Measurements from ENCODE around the gene OSBPL5.

OSBPL5 gene

DNA sequence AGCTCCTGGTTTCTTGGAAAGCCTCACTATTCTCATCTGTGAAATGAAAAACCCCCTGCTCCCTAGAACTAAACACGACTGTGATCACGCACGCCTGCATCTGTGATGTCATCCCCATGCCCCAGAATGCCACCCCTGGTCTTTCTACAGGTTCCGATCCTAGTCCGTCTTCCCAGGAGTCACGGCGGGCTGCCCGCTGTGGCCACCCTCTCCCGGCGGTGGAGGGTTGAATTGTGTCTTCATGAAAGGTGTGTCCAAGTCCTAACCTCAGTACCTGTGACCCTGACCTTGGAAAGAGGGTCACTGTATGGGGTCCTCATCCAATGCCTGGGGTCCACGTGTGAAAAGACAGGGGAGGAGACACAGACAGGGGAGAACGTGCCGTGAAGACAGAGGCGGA is 14.4 kb downstream of the OSBPL5 start:
- in situ Hi-C loops (cut with MboI; ENCODE audit: low sequenced_read_pairs): no loop called here

- in situ Hi-C loops (cut with MboI; ENCODE audit: low sequenced_read_pairs): no loop called here
Measured at GRCh38 chr11:3149852-3150188, 15.3 kb downstream of the OSBPL5 start.

GRCh38 chr11:3148990-3149851 is 15.9 kb downstream of the OSBPL5 start:
- in situ Hi-C loops (cut with MboI; ENCODE audit: low sequenced_read_pairs): no loop called here

DNA sequence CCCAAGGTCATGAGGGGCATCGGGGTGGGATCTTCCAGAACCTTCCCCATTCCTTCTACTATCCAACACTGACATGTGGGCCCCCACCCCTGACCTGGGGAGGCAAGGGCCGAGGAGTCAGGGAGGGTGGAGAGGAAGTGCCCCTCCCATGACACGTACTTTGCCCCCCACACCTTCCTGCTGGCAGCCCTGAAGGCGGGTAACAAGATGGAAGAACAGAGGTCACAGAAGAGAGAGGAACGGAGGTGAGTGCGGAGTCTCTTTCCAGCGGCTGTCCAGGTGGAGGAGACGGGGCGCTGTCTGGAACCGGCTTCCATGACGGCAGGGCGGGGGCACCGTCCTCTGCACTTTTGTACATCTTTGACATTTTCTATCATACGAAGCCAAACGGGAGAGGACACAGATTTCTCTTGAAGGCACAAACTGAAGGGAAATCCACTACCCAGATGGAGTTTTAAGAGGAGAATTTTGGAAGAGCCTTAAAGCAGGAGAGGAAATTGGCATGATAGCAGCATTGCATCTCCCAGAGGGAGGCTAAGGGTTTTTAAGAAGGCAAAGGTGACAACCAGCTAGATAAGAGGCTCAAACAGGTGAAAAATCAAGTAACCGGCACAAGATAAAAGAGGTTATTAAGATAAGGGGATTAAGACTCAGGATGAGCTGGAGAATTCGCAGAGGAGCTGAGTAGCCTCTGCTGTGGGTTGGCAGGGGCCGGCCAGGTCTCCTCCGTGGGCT is 16.7 kb downstream of the OSBPL5 start:
- in situ Hi-C loops (cut with MboI; ENCODE audit: low sequenced_read_pairs): no loop called here

DNA sequence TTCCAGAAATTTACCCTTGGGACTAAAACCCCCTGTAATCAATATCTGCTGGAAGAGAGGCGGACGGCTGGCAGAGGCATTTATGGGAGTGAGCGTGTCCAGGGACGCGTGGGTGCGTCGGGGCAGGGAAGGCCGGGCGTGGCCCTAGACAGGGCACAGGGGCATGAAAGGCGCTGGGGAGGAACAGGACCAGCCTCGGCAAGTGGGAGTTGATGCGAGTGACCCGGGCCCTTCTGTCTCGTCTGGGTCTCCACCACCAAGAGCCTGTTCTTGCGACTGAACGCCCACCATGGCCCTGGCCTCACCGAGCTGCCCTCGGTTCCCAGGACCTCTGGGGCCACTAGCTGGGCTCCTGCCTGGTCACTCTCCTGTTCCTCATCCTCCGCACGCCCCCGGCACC is 17.5 kb downstream of the OSBPL5 start:
- in situ Hi-C loops (cut with MboI; ENCODE audit: low sequenced_read_pairs): no loop called here

DNA sequence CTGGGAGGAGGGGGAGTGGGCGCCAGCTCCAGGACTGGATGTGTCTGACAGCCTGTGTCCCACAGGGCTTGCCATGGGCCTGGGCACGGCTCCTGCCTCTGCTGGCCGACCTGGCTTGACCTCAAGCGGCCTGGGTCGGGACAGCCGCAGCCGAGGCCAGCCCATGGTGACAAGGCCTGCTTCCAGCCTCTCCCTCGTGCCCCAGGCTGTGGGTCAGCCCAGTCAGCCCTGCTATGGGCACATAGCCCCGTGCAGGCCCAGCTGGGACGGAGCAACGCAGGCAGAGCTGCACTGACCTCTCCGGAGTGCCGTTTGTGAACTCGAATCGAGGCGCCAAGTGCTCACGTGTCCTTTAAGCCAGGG is 17.9 kb downstream of the OSBPL5 start:
- in situ Hi-C loops (cut with MboI; ENCODE audit: low sequenced_read_pairs): no loop called here

GRCh38 chr11:3146612-3147256 is 18.4 kb downstream of the OSBPL5 start:
- in situ Hi-C loops (cut with MboI; ENCODE audit: low sequenced_read_pairs): no loop called here

- in situ Hi-C loops (cut with MboI; ENCODE audit: low sequenced_read_pairs): no loop called here
Measured at GRCh38 chr11:3145206-3145520, 19.9 kb downstream of the OSBPL5 start.

- in situ Hi-C loops (cut with MboI; ENCODE audit: low sequenced_read_pairs): no loop called here
Measured at GRCh38 chr11:3144296-3145205, 20.6 kb downstream of the OSBPL5 start.

GRCh38 chr11:3143136-3143880 is 21.8 kb downstream of the OSBPL5 start:
- in situ Hi-C loops (cut with MboI; ENCODE audit: low sequenced_read_pairs): no loop called here

DNA sequence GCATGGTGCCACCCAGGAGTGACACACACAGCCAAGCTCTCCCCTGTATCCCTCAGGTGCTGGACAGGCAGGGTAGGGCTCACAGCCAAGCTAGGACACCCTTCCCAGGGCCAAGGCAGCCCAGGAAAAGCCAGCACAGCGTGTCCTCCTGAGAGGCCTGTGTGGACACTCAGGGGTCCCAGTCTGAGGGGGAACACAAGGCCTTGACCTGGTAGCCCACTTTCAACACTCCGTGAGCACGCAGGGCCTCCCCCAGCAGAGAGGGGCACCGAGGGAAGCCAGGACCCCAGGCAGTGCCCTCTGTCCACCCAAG is 24.9 kb downstream of the OSBPL5 start:
- in situ Hi-C loops (cut with MboI; ENCODE audit: low sequenced_read_pairs): no loop called here

DNA sequence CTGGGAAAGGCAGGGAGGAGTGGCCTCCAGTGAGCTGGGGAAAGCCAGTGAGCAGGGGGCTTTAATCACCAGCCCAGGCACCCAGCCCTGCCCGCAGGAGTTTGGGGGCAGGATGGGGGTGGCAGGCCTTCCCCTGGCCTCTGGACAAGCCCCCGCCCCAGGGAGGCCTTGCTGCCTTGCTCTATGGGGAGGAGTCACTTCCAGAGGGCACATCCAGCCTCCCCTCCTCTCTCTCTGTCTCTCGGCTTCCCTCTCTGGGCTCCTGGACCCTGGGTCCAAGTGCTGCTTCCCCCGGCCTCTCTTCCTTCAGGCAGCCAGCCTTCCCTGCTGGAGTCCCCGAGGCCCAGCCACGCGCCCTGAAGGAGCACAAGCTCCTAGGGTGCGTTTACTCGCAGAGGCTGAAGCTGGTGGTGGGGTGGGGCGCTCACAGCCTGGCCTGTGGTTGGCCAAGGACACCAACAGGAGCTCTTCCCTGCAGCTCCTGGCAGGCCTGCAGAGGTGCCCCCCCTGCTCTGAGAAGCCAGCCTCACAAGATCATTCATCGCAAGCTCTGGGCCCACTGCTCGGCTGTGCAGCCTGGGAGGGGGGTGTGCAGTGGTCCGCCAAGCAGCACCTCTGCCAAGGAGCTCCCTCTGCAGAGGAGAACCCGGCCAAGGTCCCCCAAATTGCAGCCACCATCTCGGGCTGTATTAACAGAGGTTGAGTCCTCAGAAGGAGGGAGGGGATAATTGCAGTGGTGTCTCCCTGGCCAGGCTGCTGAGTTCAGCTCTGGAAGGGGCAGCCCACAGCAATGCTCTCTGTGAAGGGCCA is 25.4 kb downstream of the OSBPL5 start:
- in situ Hi-C loops (cut with MboI; ENCODE audit: low sequenced_read_pairs): no loop called here

- in situ Hi-C loops (cut with MboI; ENCODE audit: low sequenced_read_pairs): no loop called here
Measured at GRCh38 chr11:3139086-3139440, 26.0 kb downstream of the OSBPL5 start.

DNA sequence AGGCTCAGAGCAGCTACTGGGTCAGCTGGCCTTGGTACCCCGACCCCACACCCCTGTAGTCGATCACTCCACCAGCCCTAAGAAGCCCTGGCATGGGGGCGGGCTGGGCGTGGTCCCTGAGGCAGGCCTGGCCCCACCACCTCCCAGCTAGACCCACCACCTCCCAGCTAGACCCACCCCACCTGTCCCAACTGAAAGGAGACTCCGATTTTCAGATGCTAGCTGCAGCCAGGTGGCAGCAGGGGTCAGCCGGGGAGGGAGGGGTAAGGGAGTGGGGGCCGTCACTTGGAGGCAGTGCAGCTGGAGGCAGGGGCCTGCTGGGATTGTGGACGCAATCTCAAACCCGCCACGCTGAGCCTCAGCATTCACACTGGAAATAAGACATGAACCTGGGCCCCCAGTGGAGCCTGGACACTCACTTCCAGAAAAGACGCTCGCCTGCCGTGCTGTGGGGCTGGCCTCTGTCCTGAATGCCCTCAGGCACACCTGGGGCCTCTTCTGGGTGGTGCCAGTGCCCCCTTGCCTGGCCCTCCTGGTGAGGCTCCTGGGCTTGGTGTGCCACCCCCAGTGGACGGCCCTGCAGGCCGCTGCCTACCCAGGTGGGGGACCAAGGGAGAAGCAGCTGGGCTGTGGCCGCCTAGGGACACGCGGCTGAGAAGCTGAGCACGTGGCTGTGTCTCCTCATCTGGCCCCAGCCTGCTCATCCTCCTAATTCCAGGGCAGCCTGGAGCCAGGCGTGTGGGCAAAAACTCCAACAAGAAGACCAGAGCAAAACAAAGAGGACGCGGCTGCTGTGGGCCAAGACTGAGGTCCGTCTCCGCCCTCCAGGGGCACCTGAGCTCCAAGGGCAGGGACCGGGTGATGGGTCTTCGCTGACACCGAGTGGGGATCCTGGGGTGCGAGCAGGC is 26.7 kb downstream of the OSBPL5 start:
- in situ Hi-C loops (cut with MboI; ENCODE audit: low sequenced_read_pairs): no loop called here

- in situ Hi-C loops (cut with MboI; ENCODE audit: low sequenced_read_pairs): no loop called here
Measured at GRCh38 chr11:3137486-3138177, 27.5 kb downstream of the OSBPL5 start.

- in situ Hi-C loops (cut with MboI; ENCODE audit: low sequenced_read_pairs): no loop called here
Measured at GRCh38 chr11:3136546-3137455, 28.3 kb downstream of the OSBPL5 start.
